HCT116 (cell line): ENCODE data around the gene DBNL. TPM values are rescaled to one million over a fixed set of nuclear protein-coding genes. Genes with fewer than 3 reads are reported as not detected.

ENCODE experiments used
- ATAC-seq: fragments of 200-7000 bp; cut with Tn5 transposase; 2 replicates; pipeline ENCODE4 v1.9.1; 2020; ENCODE audit warnings: mild to moderate bottlenecking, moderate library complexity
- BruUV-seq: library from RNA; stranded (reverse); fragments of 400-500 nt; replicated peaks from 2 replicates; lab custom pipeline; 2021; lab: Mats Ljungman, UMichigan
- CTCF ChIA-PET: fragments of 300-600 bp; sonication (Branson Sonifier 250); formaldehyde crosslinking; loops from one replicate; lab custom pipeline; 2021; ENCODE audit warnings: antibody characterized with exemption; lab: Charles Lee
- POLR2A ChIA-PET: fragments of 300-600, 350-600 bp; sonication (Branson Sonifier 250); formaldehyde crosslinking; loops from one replicate; lab custom pipeline; 2021; ENCODE audit warnings: antibody characterized with exemption; lab: Charles Lee
- RAD21 ChIA-PET, 2 experiments: fragments of 300-600 bp; sonication (Branson Sonifier 250); formaldehyde crosslinking; loops; one replicate each; lab custom pipeline; 2023; ENCODE audit warnings: low total read pairs in 2 of 2; ENCODE audit not compliant: uncharacterized antibody in 2 of 2, unreplicated experiment in 2 of 2, low non-redundant PET in 1 of 2; lab: Charles Lee
- DNase-seq: peaks from one replicate; pipeline ENCODE4 v3.0.0-alpha.2; 2010; ENCODE audit warnings: low read depth, low spot score
- H2AFZ ChIP-seq: fragments of 200-600 bp; shearing (Covaris generic), sonication (generic); 2 replicates; pipeline ENCODE4 v1.6.1; 2017; ENCODE audit warnings: low read depth, mixed run types, mixed read lengths, antibody characterized with exemption, low read length; ENCODE audit not compliant: poor library complexity, severe bottlenecking
- H3K27ac ChIP-seq: 2 replicates; pipeline ENCODE4 v1.5.1; 2012; ENCODE audit warnings: low read depth, low read length
- H3K27me3 ChIP-seq: fragments of 200-600 bp; sonication (generic); 2 replicates; pipeline ENCODE4 v1.6.1; 2016; ENCODE audit warnings: mixed run types, low read length, mixed read lengths; ENCODE audit not compliant: insufficient read depth
- H3K36me3 ChIP-seq, 2 experiments: fragments of 200-500 bp in 1 of 2; fragments of 200-600 bp in 1 of 2; sonication (Bioruptor generic) in 1 of 2; sonication (generic) in 1 of 2; 2 replicates each; pipeline versions ENCODE4 v1.5.1 to v1.6.1; 2014 to 2016; ENCODE audit warnings: low read length in 2 of 2, inconsistent platforms in 1 of 2, mixed read lengths in 1 of 2, mixed run types in 1 of 2; ENCODE audit not compliant: insufficient read depth in 2 of 2, control insufficient read depth in 1 of 2
- H3K4me1 ChIP-seq, 2 experiments: fragments of 200-600 bp in 1 of 2; sonication (generic) in 1 of 2; 2 replicates each; pipeline versions ENCODE4 v1.5.1 to v1.6.1; 2012 to 2017; ENCODE audit warnings: low read length in 2 of 2, inconsistent platforms in 1 of 2, mild to moderate bottlenecking in 1 of 2, mixed read lengths in 1 of 2, mixed run types in 1 of 2, moderate library complexity in 1 of 2; ENCODE audit not compliant: insufficient read depth in 2 of 2, control insufficient read depth in 1 of 2
- H3K4me2 ChIP-seq: fragments of 200-600 bp; sonication (generic); 2 replicates; pipeline ENCODE4 v1.6.1; 2017; ENCODE audit warnings: mixed run types, low read length, mixed read lengths
- H3K4me3 ChIP-seq, 2 experiments: fragments of 200-600 bp in 1 of 2; sonication (generic) in 1 of 2; replicated peaks in 1 of 2; 2 replicates each; pipeline ENCODE4 v1.5.1; 2011 to 2016; ENCODE audit warnings: low read length in 2 of 2, control low read depth in 1 of 2, low read depth in 1 of 2, mild to moderate bottlenecking in 1 of 2, mixed read lengths in 1 of 2, mixed run types in 1 of 2
- H3K79me2 ChIP-seq: fragments of 200-600 bp; sonication (generic); 2 replicates; pipeline ENCODE4 v1.6.1; 2017; ENCODE audit warnings: mild to moderate bottlenecking, mixed run types, low read length, moderate library complexity, mixed read lengths; ENCODE audit not compliant: insufficient read depth
- H3K9ac ChIP-seq: fragments of 200-600 bp; sonication (generic); 2 replicates; pipeline ENCODE4 v1.6.1; 2016; ENCODE audit warnings: low read length, mixed read lengths
- H3K9me2 ChIP-seq: fragments of 200-600 bp; sonication (generic), shearing (Covaris generic); 2 replicates; pipeline ENCODE4 v1.6.1; 2017; ENCODE audit warnings: mixed run types, mild to moderate bottlenecking, moderate library complexity; ENCODE audit not compliant: insufficient read depth
- H3K9me3 ChIP-seq, 2 experiments: fragments of 200-500 bp in 1 of 2; fragments of 200-600 bp in 1 of 2; sonication (Bioruptor generic) in 1 of 2; sonication (generic) in 1 of 2; 2 replicates each; pipeline ENCODE4 v1.6.1; 2014 to 2017; ENCODE audit warnings: low read length in 2 of 2, mixed read lengths in 2 of 2, inconsistent platforms in 1 of 2, low read depth in 1 of 2, mild to moderate bottlenecking in 1 of 2, mixed run types in 1 of 2, moderate library complexity in 1 of 2; ENCODE audit not compliant: control insufficient read depth in 1 of 2, insufficient read depth in 1 of 2
- H4K20me1 ChIP-seq: fragments of 200-600 bp; sonication (generic), shearing (Covaris generic); 2 replicates; pipeline ENCODE4 v1.6.1; 2017; ENCODE audit warnings: mixed run types, mild to moderate bottlenecking, moderate library complexity; ENCODE audit not compliant: insufficient read depth
- CBX3 ChIP-seq: IDR thresholded peaks from 2 replicates; pipeline ENCODE4 v1.6.1; 2012; ENCODE audit warnings: low read depth
- CEBPB ChIP-seq: IDR thresholded peaks from 2 replicates; pipeline ENCODE4 v1.6.1; 2012; ENCODE audit warnings: low read depth
- EGR1 ChIP-seq: IDR thresholded peaks from 2 replicates; pipeline ENCODE4 v1.6.1; 2012; ENCODE audit warnings: low read depth
- EZH2 ChIP-seq: fragments of 200-600 bp; sonication (generic); IDR thresholded peaks from 2 replicates; pipeline ENCODE4 v1.6.1; 2017; ENCODE audit warnings: antibody characterized with exemption, mixed run types
- EZH2phosphoT487 ChIP-seq: fragments of 200-600 bp; IDR thresholded peaks from 2 replicates; pipeline ENCODE4 v1.6.1; 2018; ENCODE audit warnings: antibody characterized with exemption, borderline replicate concordance
- FOSL1 ChIP-seq: IDR thresholded peaks from 2 replicates; pipeline ENCODE4 v1.6.1; 2012; ENCODE audit warnings: low read depth
- MAX ChIP-seq: IDR thresholded peaks from 2 replicates; pipeline ENCODE4 v1.6.1; 2012
- SIN3A ChIP-seq: IDR thresholded peaks from 2 replicates; pipeline ENCODE4 v1.6.1; 2012; ENCODE audit warnings: low read depth
- SRF ChIP-seq: IDR thresholded peaks from 2 replicates; pipeline ENCODE4 v1.6.1; 2012; ENCODE audit warnings: low read depth
- TCF7L2 ChIP-seq: IDR thresholded peaks from 2 replicates; pipeline ENCODE4 v1.7.0; 2011; ENCODE audit warnings: borderline replicate concordance, inconsistent platforms; ENCODE audit not compliant: insufficient read depth, insufficient read length; ENCODE audit errors: extremely low read depth
- YY1 ChIP-seq: IDR thresholded peaks from 2 replicates; pipeline ENCODE4 v1.6.1; 2011; ENCODE audit warnings: low read length, low read depth, moderate library complexity, mild to moderate bottlenecking; ENCODE audit not compliant: insufficient replicate concordance; ENCODE audit errors: extremely low read depth
- ZFX ChIP-seq: fragments of 450-650 bp; IDR thresholded peaks from 2 replicates; pipeline ENCODE4 v1.6.1; 2017
- intact Hi-C: fragments of 100-400 bp; cut with micrococcal nuclease; formaldehyde crosslinking; loops from 2 replicates; pipeline ENCODE4 v1.10.0; 2022
- total RNA-seq: library from RNA; stranded (reverse); gene quantifications from one replicate; pipeline ENCODE4 v1.2.1, GENCODE V29; 2021; ENCODE audit not compliant: unreplicated experiment

DBNL gene
- total RNA-seq, 1 experiment from 2014 or later = 39.4 TPM

- Histone ChIP-seq H3K9ac (no peak overlapping the region), H3K9me3 (no peaks in the 10 kb centered on the region), H3K27ac (no peak overlapping the region), H3K27me3 (no peaks in the 10 kb centered on the region), H3K4me2 (no peak overlapping the region), H3K79me2 (no peaks in the 10 kb centered on the region), H3K36me3 (no peaks in the 10 kb centered on the region), H4K20me1 (no peaks in the 10 kb centered on the region), H2AFZ (no peak overlapping the region), H3K9me2 (no peaks in the 10 kb centered on the region), H3K4me3 (no peak overlapping the region), H3K4me1 (peaks cover 0 to 6% of the 10 kb centered on the region in 2 experiments; a peak in 2 of 4 replicates)
- DNase-seq (no peak), ATAC-seq (no peak)
- no TSS peak for BruUV-seq
- TF ChIP-seq TCF7L2 = no peak
- no peak for TF ChIP-seq EZH2phosphoT487
- no peak for TF ChIP-seq FOSL1
- TF ChIP-seq SRF = no peak
- TF ChIP-seq YY1 = no peak
- TF ChIP-seq ZFX = no peak
- TF ChIP-seq CBX3 = no peak
- ChIA-PET POLR2A (no interaction called here), CTCF (no interaction called here), RAD21 (no interaction called here)
- intact Hi-C loops = no loop called here
Measured at GRCh38 chr7:44103566-44103922, 59.0 kb downstream of the DBNL start.

DNA sequence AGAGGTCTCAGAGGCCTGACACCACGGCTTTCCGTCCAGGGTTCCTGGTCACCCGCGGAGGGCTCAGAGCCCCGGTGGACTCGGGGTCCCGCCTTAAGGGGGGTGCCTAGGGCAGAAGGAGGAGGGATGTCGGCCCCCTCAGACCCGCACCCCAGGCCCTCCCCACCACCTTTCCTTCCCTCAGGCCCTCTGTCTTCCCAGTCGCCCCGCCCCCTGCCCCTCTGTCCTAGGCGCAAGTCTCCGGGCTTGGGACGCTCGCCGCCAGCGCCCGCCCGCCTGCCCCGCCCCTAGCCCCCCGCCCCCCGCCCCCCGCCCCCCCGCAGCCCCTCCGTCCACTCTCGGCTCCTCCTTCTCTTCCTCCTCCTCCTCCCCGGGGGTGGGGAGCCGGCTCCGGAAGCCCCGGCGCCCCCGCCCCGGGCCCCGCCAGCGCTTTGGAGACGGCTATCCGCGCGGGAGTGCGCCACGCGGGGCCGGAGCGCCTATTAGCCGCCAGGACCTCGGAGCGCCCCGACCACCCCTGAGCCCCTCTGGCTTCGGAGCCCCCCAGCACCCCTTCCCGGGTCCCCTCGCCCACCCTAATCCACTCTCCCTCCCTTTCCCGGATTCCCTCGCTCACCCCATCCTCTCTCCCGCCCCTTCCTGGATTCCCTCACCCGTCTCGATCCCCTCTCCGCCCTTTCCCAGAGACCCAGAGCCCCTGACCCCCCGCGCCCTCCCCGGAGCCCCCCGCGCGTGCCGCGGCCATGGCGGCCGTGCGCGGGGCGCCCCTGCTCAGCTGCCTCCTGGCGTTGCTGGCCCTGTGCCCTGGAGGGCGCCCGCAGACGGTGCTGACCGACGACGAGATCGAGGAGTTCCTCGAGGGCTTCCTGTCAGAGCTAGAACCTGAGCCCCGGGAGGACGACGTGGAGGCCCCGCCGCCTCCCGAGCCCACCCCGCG is 59.7 kb downstream of the DBNL start, which contains the start of gene AEBP1:
Gene AEBP1, plus strand, starts transcription at position 423 of the 937 bp plus-strand sequence. Its CDS starts 321 bp downstream, at position 744.
- H4K20me1 ChIP-seq = no peaks in the 10 kb centered on the region
- POLR2A ChIA-PET = no interaction called here
- H3K79me2 ChIP-seq = no peaks in the 10 kb centered on the region
- no peaks in the 10 kb centered on the region for H3K9me2 ChIP-seq
- intact Hi-C loops = no loop called here
- H3K4me1 ChIP-seq = peaks cover 0 to 6% of the 10 kb centered on the region in 2 experiments; a peak in 2 of 4 replicates
- no peak within 1 kb of the TSS for H3K9ac ChIP-seq
- no peak within 1 kb of the TSS for H3K4me2 ChIP-seq
- BruUV-seq = no TSS peak
- H3K36me3 ChIP-seq = no peaks in the 10 kb centered on the region
- no peaks in the 10 kb centered on the region for H3K27me3 ChIP-seq
- no peak for TF ChIP-seq SRF
- TF ChIP-seq EGR1 = no peak
- TF ChIP-seq CEBPB = no peak
- TF ChIP-seq EZH2 = no peak
- no peak for TF ChIP-seq MAX
- TF ChIP-seq TCF7L2 = no peak
- no peak for TF ChIP-seq SIN3A
- TF ChIP-seq, all 23 proteins: peak for 0
- Histone ChIP-seq H2AFZ (no peak within 1 kb of the TSS), H3K9me3 (no peaks in the 10 kb centered on the region), H3K4me3 (no peak within 1 kb of the TSS), H3K27ac (no peak within 1 kb of the TSS)
- ATAC-seq (no peak), DNase-seq (no peak)
- ChIA-PET CTCF (no interaction called here), RAD21 (no interaction called here)
